ENCODE results near the gene BCKDHB.

Gene BCKDHB

DNA sequence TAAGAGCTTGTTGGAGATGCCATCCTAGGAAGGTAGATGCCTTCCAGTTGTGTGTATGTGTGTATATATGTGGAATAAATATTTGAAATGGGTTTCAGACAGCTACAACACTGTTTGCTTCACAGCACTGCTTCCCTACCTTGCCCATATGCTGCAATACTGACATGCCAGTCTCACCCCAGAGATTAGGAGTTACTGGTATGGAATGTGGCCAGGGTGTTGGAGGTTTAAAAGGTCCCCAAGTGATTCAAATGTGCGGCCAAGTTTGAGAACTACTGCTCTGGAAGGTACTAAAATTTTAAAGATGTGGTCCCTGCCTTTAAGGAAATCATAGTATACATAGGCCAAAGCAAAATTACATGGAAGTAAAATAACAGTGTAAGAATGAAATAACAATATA is 39.5 kb downstream of the BCKDHB start:
- no peak for DNase-seq (ENCODE audit: low read depth in 1 of 2, low spot score in 1 of 2)
- no peak overlapping the region for H3K27ac ChIP-seq (replicated peaks)
- no peak overlapping the region for H3K4me3 ChIP-seq (replicated peaks; ENCODE audit: insufficient read depth, low read length)
- no peaks in the 10 kb centered on the region for H3K27me3 ChIP-seq (ENCODE audit: insufficient read depth, poor library complexity, severe bottlenecking)
- TF ChIP-seq, protein P1, sequence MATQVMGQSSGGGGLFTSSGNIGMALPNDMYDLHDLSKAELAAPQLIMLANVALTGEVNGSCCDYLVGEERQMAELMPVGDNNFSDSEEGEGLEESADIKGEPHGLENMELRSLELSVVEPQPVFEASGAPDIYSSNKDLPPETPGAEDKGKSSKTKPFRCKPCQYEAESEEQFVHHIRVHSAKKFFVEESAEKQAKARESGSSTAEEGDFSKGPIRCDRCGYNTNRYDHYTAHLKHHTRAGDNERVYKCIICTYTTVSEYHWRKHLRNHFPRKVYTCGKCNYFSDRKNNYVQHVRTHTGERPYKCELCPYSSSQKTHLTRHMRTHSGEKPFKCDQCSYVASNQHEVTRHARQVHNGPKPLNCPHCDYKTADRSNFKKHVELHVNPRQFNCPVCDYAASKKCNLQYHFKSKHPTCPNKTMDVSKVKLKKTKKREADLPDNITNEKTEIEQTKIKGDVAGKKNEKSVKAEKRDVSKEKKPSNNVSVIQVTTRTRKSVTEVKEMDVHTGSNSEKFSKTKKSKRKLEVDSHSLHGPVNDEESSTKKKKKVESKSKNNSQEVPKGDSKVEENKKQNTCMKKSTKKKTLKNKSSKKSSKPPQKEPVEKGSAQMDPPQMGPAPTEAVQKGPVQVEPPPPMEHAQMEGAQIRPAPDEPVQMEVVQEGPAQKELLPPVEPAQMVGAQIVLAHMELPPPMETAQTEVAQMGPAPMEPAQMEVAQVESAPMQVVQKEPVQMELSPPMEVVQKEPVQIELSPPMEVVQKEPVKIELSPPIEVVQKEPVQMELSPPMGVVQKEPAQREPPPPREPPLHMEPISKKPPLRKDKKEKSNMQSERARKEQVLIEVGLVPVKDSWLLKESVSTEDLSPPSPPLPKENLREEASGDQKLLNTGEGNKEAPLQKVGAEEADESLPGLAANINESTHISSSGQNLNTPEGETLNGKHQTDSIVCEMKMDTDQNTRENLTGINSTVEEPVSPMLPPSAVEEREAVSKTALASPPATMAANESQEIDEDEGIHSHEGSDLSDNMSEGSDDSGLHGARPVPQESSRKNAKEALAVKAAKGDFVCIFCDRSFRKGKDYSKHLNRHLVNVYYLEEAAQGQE (IDR thresholded peaks at IDR 0.05; ENCODE audit: insufficient replicate concordance, low read depth), result no peak
- TF ChIP-seq POLR2AphosphoS5 (IDR thresholded peaks at IDR 0.05; ENCODE audit: low read depth) (no peak), SPI1 (IDR thresholded peaks at IDR 0.05; ENCODE audit: borderline replicate concordance, low read depth) (no peak), GABPA (IDR thresholded peaks at IDR 0.05; ENCODE audit: low read depth) (no peak)
- TF ChIP-seq, protein P2, sequence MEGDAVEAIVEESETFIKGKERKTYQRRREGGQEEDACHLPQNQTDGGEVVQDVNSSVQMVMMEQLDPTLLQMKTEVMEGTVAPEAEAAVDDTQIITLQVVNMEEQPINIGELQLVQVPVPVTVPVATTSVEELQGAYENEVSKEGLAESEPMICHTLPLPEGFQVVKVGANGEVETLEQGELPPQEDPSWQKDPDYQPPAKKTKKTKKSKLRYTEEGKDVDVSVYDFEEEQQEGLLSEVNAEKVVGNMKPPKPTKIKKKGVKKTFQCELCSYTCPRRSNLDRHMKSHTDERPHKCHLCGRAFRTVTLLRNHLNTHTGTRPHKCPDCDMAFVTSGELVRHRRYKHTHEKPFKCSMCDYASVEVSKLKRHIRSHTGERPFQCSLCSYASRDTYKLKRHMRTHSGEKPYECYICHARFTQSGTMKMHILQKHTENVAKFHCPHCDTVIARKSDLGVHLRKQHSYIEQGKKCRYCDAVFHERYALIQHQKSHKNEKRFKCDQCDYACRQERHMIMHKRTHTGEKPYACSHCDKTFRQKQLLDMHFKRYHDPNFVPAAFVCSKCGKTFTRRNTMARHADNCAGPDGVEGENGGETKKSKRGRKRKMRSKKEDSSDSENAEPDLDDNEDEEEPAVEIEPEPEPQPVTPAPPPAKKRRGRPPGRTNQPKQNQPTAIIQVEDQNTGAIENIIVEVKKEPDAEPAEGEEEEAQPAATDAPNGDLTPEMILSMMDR (IDR thresholded peaks at IDR 0.05; ENCODE audit: insufficient read depth, low read length), result no peak

- TF ChIP-seq SPI1 (IDR thresholded peaks at IDR 0.05; ENCODE audit: borderline replicate concordance, low read depth) (no peak), GABPA (IDR thresholded peaks at IDR 0.05; ENCODE audit: low read depth) (no peak), POLR2AphosphoS5 (IDR thresholded peaks at IDR 0.05; ENCODE audit: low read depth) (no peak)
- TF ChIP-seq, protein P2 (IDR thresholded peaks at IDR 0.05; ENCODE audit: insufficient read depth, low read length), result no peak
- TF ChIP-seq, protein P1 (IDR thresholded peaks at IDR 0.05; ENCODE audit: insufficient replicate concordance, low read depth), result no peak
- DNase-seq (ENCODE audit: low read depth in 1 of 2, low spot score in 1 of 2), result no peak
- Histone ChIP-seq H3K4me3 (replicated peaks; ENCODE audit: insufficient read depth, low read length) (no peak overlapping the region), H3K27me3 (ENCODE audit: insufficient read depth, poor library complexity, severe bottlenecking) (no peaks in the 10 kb centered on the region), H3K27ac (replicated peaks) (no peak overlapping the region)
These were observed 41.7 kb downstream of the BCKDHB start for GRCh38 chr6:80148220-80148619.

- no peak overlapping the region for H3K4me3 ChIP-seq (replicated peaks; ENCODE audit: insufficient read depth, low read length)
- no peaks in the 10 kb centered on the region for H3K27me3 ChIP-seq (ENCODE audit: insufficient read depth, poor library complexity, severe bottlenecking)
- no peak for DNase-seq (ENCODE audit: low read depth in 1 of 2, low spot score in 1 of 2)
- no peak overlapping the region for H3K27ac ChIP-seq (replicated peaks)
- TF ChIP-seq SPI1 (IDR thresholded peaks at IDR 0.05; ENCODE audit: borderline replicate concordance, low read depth) (no peak), GABPA (IDR thresholded peaks at IDR 0.05; ENCODE audit: low read depth) (no peak), POLR2AphosphoS5 (IDR thresholded peaks at IDR 0.05; ENCODE audit: low read depth) (no peak)
- TF ChIP-seq, protein P2 (IDR thresholded peaks at IDR 0.05; ENCODE audit: insufficient read depth, low read length), result no peak
- TF ChIP-seq, protein P1 (IDR thresholded peaks at IDR 0.05; ENCODE audit: insufficient replicate concordance, low read depth), result no peak
These were observed 45.2 kb downstream of the BCKDHB start for GRCh38 chr6:80151635-80152034.

All from HL-60 (cell line).